Activated CD8-positive, alpha-beta memory T cell treated with anti-CD3 and anti-CD28 coated beads, Interleukin-2, amount 10 ng/mL, durations not matched to agents 7 days and 5 days (primary cell): ENCODE results near the gene TEDC1. TPM values are rescaled to one million over a fixed set of nuclear protein-coding genes. Genes with fewer than 3 reads are reported as not detected.

Experiments used
- ATAC-seq: fragments of 150-1000 bp; cut with Tn5 transposase; one replicate; pipeline ENCODE4 v1.10.0; 2021; ENCODE audit warnings: moderate library complexity
- CTCF ChIA-PET: fragments of 350-600 bp; sonication (Branson Sonifier 250); formaldehyde crosslinking; loops from one replicate; lab custom pipeline; 2021; ENCODE audit warnings: antibody characterized with exemption; lab: Charles Lee
- DNase-seq: peaks from one replicate; pipeline ENCODE4 v3.0.0-alpha.2; 2020
- H3K27ac Mint-ChIP-seq: one replicate; pipeline ENCODE4 v1.8.0; 2021; ENCODE audit warnings: mild to moderate bottlenecking, mixed read lengths
- H3K27me3 Mint-ChIP-seq: one replicate; pipeline ENCODE4 v1.8.0; 2021; ENCODE audit warnings: mixed read lengths
- H3K36me3 Mint-ChIP-seq: one replicate; pipeline ENCODE4 v1.8.0; 2021; ENCODE audit warnings: mild to moderate bottlenecking, mixed read lengths
- H3K4me1 Mint-ChIP-seq: one replicate; pipeline ENCODE4 v1.8.0; 2021; ENCODE audit warnings: mixed read lengths
- H3K4me3 Mint-ChIP-seq: one replicate; pipeline ENCODE4 v1.8.0; 2021; ENCODE audit warnings: mild to moderate bottlenecking, moderate library complexity, mixed read lengths
- H3K9me3 Mint-ChIP-seq: one replicate; pipeline ENCODE4 v1.8.0; 2022; ENCODE audit warnings: low read depth, mixed read lengths
- total RNA-seq, 2 experiments: library from RNA; stranded (reverse); gene quantifications; one replicate each; pipeline ENCODE4 v1.2.3, GENCODE V29; 2021

TEDC1 gene, protein sequence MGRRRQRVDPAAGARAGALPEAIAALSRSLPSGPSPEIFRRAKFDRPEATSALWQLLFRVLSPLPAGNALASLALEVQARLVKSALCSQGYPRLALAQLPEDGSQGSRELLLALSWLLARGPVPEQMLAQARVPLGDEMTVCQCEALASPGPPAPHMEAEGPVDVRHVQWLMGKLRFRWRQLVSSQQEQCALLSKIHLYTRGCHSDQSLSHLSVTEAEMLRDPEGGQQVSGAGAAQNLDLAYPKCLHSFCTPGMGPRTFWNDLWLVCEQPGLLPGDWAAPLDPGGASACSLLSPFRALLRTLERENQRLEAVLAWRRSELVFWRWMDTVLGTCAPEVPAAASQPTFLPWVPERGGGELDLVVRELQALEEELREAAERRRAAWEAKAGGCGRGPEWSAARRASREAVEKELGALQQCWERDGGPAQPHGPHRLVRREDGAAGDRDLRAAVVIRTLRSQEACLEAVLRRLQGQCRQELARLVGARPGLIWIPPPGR
- total RNA-seq, result 10 to 100 TPM; 40.6 to 56.8 TPM

DNA sequence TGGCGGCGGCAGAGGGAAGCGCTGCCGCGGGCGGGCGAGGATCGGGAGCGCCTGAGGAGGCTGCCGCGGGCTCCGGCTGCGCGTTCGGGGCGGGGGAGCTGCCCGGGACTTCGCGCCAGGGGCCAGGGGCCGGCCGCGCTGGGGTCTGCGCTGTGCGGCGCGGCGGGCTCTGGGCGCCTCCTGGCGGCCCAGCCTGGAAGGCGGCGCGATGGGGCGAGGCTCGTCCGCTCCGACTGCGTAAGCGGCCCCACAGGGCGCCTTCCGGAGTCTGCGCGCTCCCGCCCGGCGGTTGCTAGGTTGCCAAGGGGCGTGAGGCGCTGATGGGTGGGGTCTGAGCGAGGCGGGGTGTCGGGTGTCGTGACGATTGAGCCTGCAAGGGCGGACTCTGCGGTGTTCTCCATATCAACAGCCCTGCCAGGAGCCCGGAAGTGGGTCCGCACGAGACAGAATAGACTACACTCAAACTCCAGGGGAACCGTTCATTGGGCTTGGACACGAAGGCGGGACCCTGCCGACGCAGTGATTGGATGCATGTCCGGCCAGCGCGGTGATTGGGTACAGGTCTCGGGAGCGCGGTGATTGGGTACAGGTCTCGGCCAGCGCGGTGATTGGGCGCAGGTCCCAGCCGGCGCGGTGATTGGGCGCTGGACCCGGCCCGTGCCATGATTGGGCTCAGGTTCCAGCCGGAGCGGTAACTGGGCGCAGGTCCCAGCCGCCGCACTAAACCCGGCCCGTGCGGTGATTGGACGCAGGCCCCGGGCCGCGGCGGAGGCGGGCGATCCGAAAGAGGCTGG, at the start of gene TEDC1:
TSS of gene TEDC1 (plus strand) at position 675 of the 794 bp plus-strand sequence. CDS start 130 bp downstream, outside the sequence.
- H3K4me1 Mint-ChIP-seq, result peaks cover 20% of the 10 kb centered on the region
- peaks cover 2% of the 10 kb centered on the region for H3K36me3 Mint-ChIP-seq
- H3K27ac Mint-ChIP-seq, result peak within 1 kb of the TSS; percentile 95
- ATAC-seq (peak; percentile 74), DNase-seq (peak; percentile 100)
- H3K27me3 Mint-ChIP-seq, result no peaks in the 10 kb centered on the region
- peak within 1 kb of the TSS; percentile 92 for H3K4me3 Mint-ChIP-seq
- H3K9me3 Mint-ChIP-seq, result no peaks in the 10 kb centered on the region
- CTCF ChIA-PET, result interaction anchor here (0.9 to 5.1 kb wide), 22 partner anchors 9 to 1929 kb away, joined by 3 to 150 read pairs (median 4); partner anchors contain the start of gene PACS2

- ATAC-seq, result no peak
- no peak overlapping the region for H3K4me3 Mint-ChIP-seq
- no peaks in the 10 kb centered on the region for H3K27me3 Mint-ChIP-seq
- H3K36me3 Mint-ChIP-seq, result peaks cover 2% of the 10 kb centered on the region
- H3K9me3 Mint-ChIP-seq, result no peaks in the 10 kb centered on the region
- DNase-seq, result no peak
- CTCF ChIA-PET, result no interaction called here
- no peak overlapping the region for H3K27ac Mint-ChIP-seq
- no peaks in the 10 kb centered on the region for H3K4me1 Mint-ChIP-seq
Measured at GRCh38 chr14:105442125-105442524, 48.9 kb upstream of the TEDC1 start.

DNA sequence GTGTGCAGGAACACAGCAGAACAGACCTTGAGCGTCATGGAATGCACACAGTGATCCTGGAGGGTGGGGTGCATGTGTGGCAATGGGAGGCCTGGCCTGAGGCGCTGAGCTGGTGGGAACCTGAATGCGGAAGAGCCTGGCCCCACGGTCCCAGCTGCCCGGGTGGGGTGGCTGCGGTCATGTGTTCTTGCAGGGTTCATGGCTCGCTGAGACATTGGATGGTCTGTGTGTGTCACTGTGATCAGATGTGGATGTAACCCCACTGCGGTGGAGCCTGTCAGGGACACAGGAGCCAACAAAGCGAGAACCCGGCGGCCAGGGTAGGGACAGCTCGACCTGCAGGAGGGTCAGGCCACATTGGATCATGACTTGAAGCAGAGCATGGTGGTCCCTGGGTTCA, 48.2 kb upstream of the TEDC1 start:
- Mint-ChIP-seq H3K27ac (no peak overlapping the region), H3K9me3 (no peaks in the 10 kb centered on the region), H3K4me1 (no peaks in the 10 kb centered on the region), H3K4me3 (no peak overlapping the region), H3K27me3 (no peaks in the 10 kb centered on the region), H3K36me3 (peaks cover 2% of the 10 kb centered on the region)
- DNase-seq (no peak), ATAC-seq (no peak)
- CTCF ChIA-PET, result no interaction called here

DNA sequence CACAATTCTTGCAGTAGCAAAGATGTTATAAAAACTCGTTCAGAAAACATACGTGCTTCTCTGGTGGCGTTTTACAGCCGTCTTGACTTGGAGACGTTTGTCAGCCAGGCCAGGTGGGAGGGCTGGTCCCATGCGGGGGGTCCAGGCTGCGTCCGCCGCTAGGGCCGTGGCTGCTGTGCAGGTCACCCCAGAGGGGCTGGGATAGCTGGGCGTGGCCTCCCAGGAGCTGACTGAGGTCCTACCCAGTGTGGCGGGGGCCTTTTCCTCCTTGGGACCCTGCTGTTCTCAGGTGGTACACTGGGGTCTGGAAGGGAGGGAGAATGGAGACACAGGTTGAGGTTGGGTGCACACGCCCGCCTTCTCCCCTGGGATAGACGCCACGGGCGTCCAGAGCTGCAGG, 46.2 kb upstream of the TEDC1 start:
- Mint-ChIP-seq H3K27me3 (no peaks in the 10 kb centered on the region), H3K9me3 (no peaks in the 10 kb centered on the region), H3K4me3 (no peak overlapping the region), H3K36me3 (peaks cover 2% of the 10 kb centered on the region), H3K4me1 (no peaks in the 10 kb centered on the region), H3K27ac (no peak overlapping the region)
- ATAC-seq, result no peak
- CTCF ChIA-PET, result no interaction called here
- no peak for DNase-seq

GRCh38 chr14:105445290-105445689, 45.8 kb upstream of the TEDC1 start:
- no peak overlapping the region for H3K4me3 Mint-ChIP-seq

DNA sequence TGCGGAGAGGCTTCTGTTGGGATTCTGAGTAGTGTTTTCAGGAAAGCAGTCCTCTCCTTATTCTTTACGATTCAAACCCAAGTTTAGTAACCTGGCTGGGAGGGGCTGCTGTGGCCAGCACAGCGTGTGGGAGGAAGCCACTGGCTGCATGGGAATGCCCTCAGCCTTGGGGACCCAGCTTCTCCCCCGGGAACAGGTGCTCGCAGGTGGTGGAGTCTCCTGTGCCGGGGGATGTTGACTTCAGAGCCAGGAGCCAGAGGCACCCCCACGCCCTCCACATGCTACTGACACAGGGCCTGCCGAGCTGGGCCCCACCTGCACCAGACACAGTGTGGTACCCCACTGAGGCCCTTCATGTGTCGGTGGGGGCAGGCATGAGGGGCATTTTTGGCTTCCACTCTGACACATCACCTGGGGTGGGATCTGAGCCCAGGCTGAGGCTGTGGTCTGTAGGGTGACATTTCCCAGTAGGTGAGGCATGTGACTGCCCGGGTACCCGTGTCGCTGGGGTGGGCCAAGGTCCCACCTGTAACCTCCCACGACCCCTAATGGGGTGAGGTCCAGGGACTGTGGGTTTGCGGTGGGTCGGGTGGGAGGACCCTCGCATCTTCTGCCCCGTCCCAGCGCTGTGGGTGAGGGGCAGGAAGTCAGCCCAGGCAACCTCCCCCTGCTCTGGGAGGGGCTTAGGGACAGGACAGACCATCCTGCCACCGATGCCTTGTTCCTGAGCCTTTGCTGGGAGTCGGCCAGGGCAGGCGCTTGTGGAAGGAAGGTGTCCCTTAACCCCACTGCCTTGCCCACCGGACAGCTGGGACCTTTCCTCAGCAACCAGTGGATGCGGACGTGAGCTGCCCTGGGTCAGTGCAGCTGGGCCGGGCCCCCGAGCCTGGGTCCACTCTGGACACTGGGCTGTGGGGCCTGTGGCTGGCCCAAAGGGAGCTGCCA, 44.9 kb upstream of the TEDC1 start:
- CTCF ChIA-PET, result no interaction called here
- H3K27ac Mint-ChIP-seq, result no peak overlapping the region
- H3K9me3 Mint-ChIP-seq, result no peaks in the 10 kb centered on the region
- H3K4me3 Mint-ChIP-seq, result no peak overlapping the region
- DNase-seq, result no peak
- ATAC-seq, result no peak
- H3K4me1 Mint-ChIP-seq, result no peaks in the 10 kb centered on the region
- peaks cover 2% of the 10 kb centered on the region for H3K36me3 Mint-ChIP-seq
- no peaks in the 10 kb centered on the region for H3K27me3 Mint-ChIP-seq

More at GRCh38 chr14:105445290-105445689, 45.8 kb upstream of the TEDC1 start:
- Mint-ChIP-seq H3K4me1 (no peaks in the 10 kb centered on the region), H3K9me3 (no peaks in the 10 kb centered on the region), H3K36me3 (peaks cover 2% of the 10 kb centered on the region), H3K27me3 (no peaks in the 10 kb centered on the region), H3K27ac (no peak overlapping the region)
- ATAC-seq, result no peak
- no peak for DNase-seq
- CTCF ChIA-PET, result no interaction called here

- CTCF ChIA-PET, result no interaction called here
- Mint-ChIP-seq H3K4me3 (no peak overlapping the region), H3K36me3 (peaks cover under 1% of the 10 kb centered on the region), H3K27me3 (no peaks in the 10 kb centered on the region), H3K27ac (no peak overlapping the region), H3K4me1 (no peaks in the 10 kb centered on the region), H3K9me3 (no peaks in the 10 kb centered on the region)
- DNase-seq (no peak), ATAC-seq (no peak)
Measured at GRCh38 chr14:105446971-105447370, 44.1 kb upstream of the TEDC1 start.

- no peak overlapping the region for H3K27ac Mint-ChIP-seq
- H3K9me3 Mint-ChIP-seq, result no peaks in the 10 kb centered on the region
- peaks cover 2% of the 10 kb centered on the region for H3K36me3 Mint-ChIP-seq
- H3K27me3 Mint-ChIP-seq, result no peaks in the 10 kb centered on the region
- ATAC-seq, result no peak
- H3K4me1 Mint-ChIP-seq, result no peaks in the 10 kb centered on the region
- H3K4me3 Mint-ChIP-seq, result no peak overlapping the region
- CTCF ChIA-PET, result interaction anchor here (0.6 to 1.7 kb wide), 13 partner anchors 12 to 77 kb away, joined by 3 to 9 read pairs (median 4); partner anchors contain the start of gene CRIP1
- DNase-seq, result no peak
Measured at GRCh38 chr14:105447651-105448640, 43.1 kb upstream of the TEDC1 start.

- DNase-seq (peak; percentile 66), ATAC-seq (peak; percentile 93)
- Mint-ChIP-seq H3K36me3 (peaks cover 2% of the 10 kb centered on the region), H3K4me1 (no peaks in the 10 kb centered on the region), H3K9me3 (no peaks in the 10 kb centered on the region), H3K4me3 (no peak overlapping the region), H3K27ac (no peak overlapping the region), H3K27me3 (no peaks in the 10 kb centered on the region)
- CTCF ChIA-PET, result interaction anchor here (0.7 to 1.7 kb wide), 12 partner anchors 13 to 78 kb away, joined by 3 to 9 read pairs (median 4); partner anchors contain the start of gene CRIP1
Measured at GRCh38 chr14:105448706-105449111, 42.3 kb upstream of the TEDC1 start.

GRCh38 chr14:105449276-105450122, 41.5 kb upstream of the TEDC1 start:
- H3K4me1 Mint-ChIP-seq, result no peaks in the 10 kb centered on the region
- ATAC-seq (no peak), DNase-seq (no peak)
- CTCF ChIA-PET, result interaction anchor here (1.8 kb wide), 1 partner anchor 40 kb away, joined by 6 read pairs; no protein-coding TSS in a partner anchor
- H3K27me3 Mint-ChIP-seq, result no peaks in the 10 kb centered on the region
- peaks cover 2% of the 10 kb centered on the region for H3K36me3 Mint-ChIP-seq
- H3K27ac Mint-ChIP-seq, result no peak overlapping the region
- H3K9me3 Mint-ChIP-seq, result no peaks in the 10 kb centered on the region
- H3K4me3 Mint-ChIP-seq, result no peak overlapping the region

DNA sequence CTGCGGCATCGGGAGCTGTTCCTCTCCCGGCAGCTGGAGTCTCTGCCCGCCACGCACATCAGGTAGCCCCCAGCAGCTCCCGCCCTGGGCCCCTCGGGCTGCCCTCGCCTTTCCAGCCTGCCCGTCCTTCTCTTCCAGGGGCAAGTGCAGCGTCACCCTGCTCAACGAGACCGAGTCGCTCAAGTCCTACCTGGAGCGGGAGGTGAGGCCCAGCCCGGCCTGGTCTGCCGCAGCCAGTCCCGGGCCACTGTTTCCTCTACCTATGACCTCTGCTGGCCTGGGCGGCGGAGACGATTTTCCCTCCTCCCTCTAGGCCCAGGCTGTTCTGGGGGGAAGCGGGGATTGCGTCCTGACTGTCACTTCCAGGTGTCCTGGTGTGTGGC, 40.9 kb upstream of the TEDC1 start:
- Mint-ChIP-seq H3K36me3 (peaks cover 2% of the 10 kb centered on the region), H3K4me3 (no peak overlapping the region), H3K4me1 (no peaks in the 10 kb centered on the region), H3K27ac (no peak overlapping the region), H3K27me3 (no peaks in the 10 kb centered on the region), H3K9me3 (no peaks in the 10 kb centered on the region)
- CTCF ChIA-PET, result interaction anchor here (1.8 kb wide), 1 partner anchor 40 kb away, joined by 6 read pairs; no protein-coding TSS in a partner anchor
- DNase-seq (no peak), ATAC-seq (no peak)
